ENCODE results near the gene SYCE3.

Gene SYCE3

DNA sequence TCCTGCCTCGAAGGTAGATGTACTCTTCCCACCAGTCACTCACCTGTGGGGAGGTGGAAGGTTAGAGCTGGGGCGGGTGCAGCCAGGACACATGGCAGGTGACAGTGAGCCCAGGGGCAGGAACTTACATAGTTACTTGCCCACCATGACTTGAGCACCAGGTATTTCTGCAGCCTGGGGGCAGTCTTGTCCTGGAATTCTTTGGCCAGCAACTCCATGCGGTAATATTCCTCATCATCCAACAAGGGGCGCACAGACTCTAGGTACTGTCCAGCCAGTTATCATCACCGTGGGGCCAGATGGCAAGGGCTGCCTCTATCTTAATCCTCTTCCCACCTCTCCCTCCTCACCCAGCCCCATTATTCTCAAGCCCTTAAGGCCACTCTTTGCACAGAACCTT is 13.4 kb upstream of the SYCE3 start:
- no peak for DNase-seq (ENCODE audit: low spot score)

DNA sequence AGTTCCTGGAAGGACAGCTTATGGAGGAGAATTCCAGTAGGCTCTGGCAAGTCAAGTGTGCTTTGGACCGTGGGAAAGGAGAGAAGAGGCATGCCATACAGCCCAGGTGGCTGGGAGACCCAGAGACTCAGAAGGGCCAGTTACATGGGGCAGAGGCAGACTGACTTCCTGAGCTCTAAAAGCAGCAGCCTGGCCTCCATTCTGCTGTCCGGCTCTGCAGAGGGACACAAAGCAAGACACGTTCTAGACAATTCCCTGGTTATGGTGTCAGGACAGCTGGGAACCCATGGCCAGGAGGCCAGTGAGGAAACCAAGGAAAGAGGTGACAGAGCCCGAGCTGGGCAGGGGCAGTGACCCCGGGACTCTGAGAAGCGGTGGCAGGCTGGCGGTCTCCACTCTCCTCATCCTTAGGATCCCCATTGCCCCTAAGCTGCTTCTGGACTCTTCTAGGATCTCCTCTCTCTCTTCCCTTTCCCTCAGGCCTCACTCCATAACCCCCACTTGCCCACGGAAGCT is 12.8 kb upstream of the SYCE3 start:
- no peak for DNase-seq (ENCODE audit: low spot score)

DNA sequence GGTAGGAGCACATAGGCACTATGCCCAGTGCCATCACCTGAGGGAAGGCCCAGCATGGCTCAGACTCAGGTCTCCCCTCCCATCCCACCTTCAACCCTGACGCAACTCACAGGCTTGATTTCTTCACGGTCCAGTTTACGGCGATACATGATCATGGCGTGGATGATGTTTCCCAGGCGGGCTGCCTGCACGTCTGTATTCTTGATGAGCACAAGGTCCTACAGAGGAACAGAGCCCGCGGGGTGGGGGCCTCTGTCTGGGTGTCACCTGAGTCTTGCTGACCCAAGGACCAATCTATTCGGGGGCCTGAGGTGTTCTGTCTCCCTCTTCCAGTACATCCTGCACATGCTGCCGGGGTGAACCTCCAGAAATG is 11.7 kb upstream of the SYCE3 start:
- no peak for DNase-seq (ENCODE audit: low spot score)

DNA sequence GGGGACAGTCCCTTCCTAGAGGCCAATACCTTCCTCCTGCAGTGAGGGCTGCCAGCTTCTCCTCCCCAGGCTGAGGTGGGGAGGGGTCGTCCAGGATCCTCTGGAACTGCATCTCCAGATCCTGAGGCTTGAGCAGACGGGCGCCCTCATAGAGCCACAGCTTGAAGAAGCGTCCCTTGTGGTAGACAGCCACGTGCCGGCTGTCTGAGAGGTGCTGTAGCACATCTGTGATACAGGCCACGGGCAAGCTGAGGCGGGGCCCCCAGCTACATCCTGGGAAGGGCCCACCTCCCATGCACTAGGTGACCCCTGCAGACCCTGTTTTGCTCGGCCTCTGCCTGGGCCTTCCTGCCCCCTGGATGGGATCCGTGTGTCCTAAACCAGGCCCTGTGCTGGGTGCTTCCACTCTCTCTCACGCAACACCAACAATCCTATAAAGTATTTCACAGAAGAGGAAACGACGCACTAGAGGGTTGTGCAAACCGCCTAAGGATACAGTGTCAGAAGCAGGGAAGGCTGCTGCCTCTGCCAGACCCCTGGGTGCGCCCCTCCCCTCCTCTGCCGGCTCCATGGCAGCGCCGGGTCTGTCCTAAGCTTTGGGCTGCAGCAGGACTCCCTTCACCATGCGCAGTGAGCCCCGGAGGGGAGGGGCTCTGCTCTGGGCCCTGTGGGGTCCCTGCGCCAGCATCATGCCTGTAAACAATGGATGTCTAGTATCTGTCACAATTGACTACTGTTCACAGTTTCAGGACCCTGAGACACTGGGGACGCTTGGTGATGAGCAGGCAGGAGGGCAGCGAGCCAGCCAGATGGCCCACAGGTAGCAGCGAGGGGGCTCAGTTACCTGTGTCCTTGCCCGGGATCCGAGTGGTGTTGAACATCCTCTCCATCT is 11.0 kb upstream of the SYCE3 start:
- DNase-seq (ENCODE audit: low spot score) = no peak

DNA sequence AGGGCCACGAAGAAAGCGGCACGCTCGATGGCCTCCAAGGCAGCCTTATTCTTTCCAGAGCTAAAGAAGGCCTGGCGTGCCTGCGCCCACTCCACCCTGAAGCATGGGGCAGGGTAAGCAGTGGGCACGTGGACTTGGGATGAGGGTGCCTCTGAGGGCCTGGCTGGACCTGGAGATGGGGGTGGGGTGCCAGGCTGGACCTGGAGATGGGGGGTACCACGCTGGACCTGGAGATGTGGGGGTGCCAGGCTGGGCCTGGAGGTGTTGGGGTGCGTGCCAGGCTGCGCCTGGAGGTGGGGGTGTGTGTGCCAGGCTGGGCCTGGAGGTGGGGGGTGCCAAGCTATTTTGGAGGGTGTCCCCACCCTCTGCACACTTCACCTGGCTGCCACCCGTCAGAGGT is 10.2 kb upstream of the SYCE3 start:
- DNase-seq (ENCODE audit: low spot score) = no peak

DNA sequence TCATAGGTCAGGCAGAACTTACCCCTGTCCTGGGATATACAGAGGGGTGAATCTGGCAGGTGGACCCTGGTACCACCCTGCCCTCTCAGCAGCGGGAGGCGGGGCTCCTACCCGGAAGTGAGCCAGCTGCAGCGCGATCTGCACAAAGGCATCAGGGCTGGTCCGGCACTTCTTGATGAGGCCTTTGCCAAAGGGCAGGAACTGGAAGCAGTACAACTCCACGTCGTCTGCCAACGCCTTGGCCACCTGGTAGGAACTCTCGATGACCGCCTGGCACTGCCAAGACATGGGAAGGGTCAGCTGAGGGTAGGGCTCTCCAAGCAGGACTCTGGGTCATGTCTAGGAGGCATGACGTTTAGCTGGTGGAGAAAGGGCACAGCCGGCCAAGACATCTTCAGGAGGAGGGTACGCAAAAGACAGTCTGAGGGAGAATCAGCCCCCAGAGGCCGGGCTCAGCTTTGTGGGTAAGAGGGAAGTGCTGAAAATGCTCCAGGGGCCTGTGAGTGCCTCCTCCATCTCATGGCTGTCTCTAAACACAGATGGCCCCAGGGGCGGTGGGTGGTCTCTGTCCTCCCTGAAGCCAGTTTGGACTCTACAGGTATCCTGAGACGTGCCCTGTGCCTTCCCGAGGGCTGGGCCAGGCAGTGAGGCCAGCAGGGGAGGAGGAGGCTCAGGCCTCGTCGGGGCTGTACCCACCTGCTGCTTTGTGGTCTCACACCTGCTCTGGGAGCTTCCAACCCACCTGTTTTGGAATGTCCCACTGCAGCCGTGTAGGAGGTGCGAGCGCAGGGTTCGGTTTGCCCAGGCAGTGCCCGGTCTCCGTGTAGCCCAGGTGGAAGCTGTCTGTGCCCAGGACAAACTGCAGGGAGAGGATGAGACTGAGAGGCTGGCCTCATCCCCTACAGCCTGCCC is 8.8 kb upstream of the SYCE3 start:
- DNase-seq (ENCODE audit: low spot score) = no peak

DNA sequence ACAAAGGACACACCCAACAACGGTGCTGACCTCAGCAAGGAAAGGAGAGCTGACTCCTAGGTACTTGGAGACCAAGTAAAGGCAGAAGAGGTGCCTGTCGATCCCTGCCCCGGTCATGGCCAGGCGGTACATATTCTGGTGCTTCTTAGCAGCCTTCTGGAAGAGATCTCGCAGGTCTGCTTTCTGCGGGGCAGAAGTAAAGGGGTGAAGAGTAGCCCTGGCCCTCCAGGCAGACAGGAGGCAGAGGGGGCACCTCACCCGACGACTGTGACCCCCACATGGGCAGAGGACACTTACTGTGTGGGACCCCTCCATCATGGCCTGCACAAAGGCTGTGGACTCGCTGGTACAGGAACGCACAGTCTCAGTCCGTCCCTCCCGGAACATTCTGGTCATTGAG is 8.1 kb upstream of the SYCE3 start:
- no peak for DNase-seq (ENCODE audit: low spot score)

DNA sequence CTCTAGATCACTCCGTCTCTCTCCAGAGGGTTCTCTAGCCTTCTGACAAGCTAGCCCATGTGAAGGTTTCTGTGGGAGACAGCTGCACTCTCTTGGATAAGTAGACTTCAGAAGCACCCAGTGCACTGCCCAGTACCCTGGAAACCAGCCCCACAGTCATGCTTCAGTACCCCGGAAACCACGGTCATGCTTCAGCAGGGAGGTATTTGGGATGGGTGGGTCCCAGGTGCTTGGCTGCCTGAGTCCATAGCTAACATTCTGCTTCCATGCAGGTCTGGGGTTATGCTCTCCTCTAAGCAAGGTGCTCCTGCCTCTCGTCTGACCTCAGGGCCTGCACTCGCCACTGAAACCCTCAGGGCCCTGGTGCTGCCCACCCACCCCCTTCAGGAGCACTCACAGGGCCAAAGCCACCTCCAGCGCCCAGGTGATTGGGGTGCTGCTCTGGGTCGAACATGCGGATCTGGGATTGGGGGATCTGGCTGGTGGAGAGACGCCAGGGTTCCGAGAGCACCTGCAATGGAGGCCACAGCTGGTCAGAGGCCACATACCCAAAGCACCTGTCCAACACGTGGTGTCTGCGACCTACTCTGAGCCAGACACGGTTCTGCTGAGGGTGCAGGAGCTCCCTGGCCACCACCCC is 7.3 kb upstream of the SYCE3 start:
- DNase-seq (ENCODE audit: low spot score) = no peak

DNA sequence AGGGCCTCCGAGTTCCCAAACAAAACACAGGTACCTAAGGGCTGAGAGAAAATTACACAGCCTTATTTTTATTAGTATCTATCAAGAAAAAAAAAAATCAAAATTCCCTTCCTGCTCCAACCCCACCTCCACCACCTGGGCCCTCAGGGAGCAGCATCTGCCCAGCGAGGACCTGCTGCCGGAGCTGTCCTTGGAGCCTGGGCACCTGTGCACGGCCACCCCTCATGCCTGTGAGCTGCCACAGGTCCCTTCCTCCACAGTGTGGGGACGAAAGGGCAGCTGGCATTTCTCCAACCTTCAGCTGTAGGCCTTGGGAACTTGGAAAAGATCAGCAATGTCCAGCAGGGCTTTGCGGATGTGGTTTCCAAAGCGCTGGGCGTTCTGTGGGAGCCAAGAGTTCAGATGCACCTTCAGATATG is 6.3 kb upstream of the SYCE3 start:
- no peak for DNase-seq (ENCODE audit: low spot score)

DNA sequence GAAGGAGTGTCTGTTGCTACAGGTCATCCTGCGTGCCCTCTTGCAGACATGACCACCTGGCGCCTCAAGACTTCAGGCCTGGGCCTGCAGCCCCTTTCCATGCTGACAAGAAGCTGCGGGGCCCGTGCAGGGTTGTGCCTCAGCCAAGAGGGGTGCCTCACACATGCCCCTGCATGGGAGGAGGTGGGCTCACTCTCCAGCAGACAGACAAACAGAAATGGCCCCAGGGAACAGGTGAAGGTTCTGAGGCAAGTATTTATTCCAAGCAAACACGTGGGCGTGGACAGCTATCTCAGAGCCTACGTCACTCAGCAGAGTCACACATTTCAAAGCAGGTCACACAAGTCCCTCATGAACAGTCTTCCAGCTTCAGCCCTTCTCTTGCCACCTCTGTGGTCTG is 5.9 kb upstream of the SYCE3 start:
- DNase-seq (ENCODE audit: low spot score) = no peak

DNA sequence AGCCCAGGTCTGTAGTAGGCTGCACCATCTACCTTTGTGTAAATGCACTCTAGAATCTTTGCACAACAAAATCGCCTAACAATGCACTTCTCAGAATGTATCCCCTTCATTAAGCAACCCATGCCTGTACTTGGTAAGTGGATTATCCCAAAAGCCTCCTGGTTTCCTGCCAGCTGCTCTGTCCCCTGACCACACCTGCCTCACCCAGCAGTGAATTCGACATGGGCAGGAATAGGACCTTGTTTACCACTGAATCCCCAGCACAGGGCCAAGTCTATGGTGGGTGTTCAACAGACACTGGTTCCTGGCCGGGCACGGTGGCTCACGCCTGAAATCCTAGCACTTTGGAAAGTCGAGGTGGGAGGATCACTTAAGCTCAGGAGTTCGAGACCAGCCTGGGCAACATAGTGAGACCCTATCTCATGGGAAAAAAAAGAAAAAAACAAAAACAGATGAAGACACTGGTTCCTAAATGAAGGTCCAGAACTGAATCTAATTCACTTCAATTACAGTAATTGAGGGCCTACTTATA is 5.1 kb upstream of the SYCE3 start:
- no peak for DNase-seq (ENCODE audit: low spot score)

DNA sequence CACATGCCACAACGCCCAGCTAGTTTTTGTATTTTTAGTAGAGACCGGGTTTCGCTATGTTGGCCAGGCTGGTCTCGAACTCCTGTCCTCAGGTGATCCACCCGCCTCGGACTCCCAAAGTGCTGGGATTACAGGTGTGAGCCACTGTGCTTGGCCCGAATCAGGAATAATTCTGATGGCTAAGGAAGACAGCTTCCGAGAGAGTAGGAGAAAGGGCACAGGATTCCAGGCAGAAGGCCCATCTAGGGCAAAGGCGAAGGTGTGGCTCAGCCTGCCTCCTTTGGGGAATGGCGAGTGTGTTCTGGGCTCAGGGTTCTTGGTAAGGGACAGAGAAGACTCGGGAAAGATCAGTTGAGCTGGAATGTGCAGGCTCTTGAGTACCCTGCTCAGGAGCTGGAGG is 1.6 kb upstream of the SYCE3 start:
- DNase-seq (ENCODE audit: low spot score) = no peak

DNA sequence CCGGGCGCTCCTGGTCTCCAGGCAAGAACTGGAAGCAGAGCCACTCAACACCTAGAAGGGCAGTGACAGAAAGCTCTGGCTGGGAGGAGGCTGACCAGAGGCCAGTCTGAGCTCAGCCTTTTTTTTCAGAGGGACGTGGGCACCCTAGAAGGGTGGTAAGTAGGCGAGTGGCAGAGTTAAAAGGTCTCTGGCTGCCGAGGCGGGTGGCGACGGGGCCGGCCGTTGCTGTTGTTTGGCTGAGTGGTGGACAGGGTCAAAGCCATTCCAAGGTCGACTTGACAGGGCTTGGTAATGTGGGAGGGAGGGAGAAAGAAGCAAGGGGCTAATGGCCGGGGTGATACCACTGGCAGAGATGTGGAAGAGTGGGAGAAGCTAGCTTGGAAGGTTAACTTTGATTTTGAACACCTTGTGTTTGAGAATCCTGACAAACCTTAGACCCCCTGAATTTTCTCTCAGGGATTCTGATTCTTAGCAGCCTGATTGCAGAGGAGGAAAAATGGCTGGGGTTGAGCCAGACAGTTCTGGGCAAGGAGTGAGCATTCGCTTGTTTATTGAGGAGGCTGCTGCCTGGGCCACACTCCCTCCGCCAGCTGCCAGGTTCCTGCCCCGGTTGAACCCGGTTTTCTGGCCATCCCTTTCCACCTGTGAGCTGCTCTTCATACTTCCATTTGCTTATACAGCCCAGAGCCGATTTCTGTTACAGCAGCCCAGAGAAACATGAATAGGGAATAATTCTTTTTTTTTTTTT is 868 bp upstream of the SYCE3 start:
- DNase-seq (ENCODE audit: low spot score) = no peak

DNA sequence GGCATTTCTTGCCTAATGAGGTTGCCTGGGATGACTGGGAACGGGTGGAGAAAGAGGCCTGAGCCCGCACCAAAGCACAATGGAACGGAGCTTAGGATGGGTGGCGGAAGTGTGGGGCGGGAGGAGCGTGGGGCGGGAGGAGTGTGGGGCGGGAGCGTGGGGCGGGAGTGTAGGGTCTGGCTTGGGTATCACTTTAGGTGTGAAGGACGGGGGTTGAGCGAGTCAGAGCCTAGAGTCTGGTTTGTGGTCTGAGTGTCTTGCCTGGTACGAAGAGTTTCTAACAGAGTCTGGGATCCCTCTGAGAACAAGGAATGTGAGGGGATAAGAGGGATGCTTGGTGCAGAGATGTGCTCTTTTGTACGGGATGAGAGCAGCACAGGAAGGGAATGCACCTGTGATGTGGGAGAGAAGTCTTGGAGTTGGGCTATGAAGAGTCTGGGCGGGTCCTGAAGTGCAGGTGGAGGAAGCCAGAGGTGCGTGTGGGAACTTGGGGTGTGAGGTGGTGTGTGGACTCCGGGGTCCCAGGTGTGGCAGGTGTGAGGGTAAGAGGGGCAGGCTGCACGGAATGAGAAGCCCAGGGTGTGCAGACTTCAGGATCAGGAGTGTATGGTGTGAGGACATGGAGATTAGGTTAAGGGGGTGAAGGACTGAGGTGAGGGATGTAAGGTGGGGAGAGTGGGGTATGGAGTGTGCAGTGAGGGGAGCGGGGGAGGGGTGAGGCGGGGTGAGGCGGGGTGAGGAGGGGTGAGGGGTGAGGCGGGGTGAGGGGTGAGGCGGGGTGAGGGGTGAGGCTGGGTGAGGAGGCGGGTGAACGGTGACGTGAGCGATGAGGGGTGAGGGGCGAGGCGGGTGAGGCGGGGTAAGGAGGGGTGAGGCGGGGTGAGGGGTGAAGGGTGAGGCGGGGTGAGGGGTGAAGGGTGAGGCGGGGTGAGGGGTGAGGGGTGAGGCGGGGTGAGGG is 1.0 kb downstream of the SYCE3 start:
- no peak for DNase-seq (ENCODE audit: low spot score)

DNA sequence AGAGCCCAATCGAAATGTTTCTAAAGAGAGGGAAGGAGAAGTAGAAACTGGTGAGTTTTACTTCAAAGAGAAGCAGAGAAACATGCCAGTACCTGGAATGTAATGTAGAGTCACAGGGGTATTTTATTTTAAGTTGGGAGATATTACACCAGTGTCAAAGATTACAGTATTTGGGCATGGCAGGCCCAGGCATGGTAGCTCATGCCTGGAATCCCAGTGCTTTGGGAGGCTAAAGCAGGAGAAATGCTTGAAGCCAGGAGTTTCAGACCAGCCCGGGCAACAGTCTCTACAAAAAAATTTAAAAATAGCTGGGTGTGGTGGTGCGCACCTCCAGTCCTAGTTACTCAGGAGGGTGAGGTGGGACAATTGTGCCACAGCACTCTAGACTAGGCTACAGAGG is 2.7 kb downstream of the SYCE3 start:
- no peak for DNase-seq (ENCODE audit: low spot score)

DNA sequence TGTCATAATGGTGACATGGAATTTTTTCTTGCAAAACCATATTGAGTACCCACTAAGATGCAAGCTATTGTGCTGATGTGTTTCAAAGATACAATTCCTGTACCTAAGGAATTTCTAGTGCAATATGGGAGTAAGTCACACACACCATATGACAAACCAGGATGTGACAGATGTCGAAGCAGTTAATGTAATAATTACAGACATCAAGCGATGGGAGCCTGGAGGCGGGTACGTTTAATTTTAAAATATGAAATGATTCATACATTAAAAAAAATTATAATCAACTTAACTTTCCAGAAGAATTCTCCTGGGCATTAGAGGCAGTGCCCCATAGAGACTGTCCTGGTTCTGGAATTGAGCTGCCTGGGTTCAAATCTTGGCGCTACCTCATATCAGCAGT is 6.0 kb downstream of the SYCE3 start:
- no peak for DNase-seq (ENCODE audit: low spot score)

DNA sequence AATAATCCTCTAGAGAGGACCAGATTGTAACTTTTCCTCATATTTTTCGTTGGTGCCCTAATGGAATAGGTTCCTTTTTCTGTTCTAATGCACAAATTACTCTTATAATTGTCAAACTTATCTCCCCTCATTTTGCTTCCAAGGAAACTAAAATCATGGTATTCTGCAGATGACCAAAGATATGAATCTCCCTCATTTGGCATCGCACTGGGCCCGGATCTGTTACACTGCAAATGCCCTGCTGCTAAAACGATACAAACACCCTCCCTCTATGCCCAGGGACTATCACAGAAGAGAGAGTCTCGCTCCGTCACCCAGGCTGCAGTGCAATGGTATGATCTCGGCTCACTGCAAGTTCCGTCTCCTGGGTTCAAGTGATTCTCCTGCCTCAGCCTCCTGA is 9.4 kb downstream of the SYCE3 start:
- no peak for DNase-seq (ENCODE audit: low spot score)

DNA sequence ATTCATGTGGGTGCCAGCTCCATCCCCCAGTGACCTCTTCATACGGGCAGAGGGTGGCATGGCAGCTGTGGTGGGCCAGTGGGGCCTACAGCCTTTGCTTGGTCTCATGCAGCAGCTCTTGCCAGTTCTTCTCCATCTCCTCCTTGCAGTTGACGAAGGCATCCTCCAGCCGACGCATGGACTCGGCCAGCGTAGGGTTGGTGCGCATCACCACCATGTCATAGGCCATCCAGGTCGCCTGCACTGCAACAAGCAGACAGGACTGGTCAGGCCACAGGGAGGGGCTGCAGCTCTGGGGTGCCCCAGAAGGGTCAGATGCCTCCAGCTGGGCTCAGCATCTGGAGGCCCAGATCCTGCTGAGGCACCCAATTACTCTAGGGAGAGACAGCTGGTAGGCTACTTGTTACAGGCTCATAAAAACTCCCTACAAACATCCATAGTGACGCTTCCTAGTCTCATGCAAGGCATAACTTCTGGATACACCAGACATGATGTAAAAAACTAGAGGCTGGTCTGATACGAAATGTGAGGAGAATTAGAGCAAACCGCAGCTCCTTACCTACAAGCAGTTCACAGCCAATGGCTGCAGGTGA is 11.5 kb downstream of the SYCE3 start:
- DNase-seq (ENCODE audit: low spot score) = no peak

DNA sequence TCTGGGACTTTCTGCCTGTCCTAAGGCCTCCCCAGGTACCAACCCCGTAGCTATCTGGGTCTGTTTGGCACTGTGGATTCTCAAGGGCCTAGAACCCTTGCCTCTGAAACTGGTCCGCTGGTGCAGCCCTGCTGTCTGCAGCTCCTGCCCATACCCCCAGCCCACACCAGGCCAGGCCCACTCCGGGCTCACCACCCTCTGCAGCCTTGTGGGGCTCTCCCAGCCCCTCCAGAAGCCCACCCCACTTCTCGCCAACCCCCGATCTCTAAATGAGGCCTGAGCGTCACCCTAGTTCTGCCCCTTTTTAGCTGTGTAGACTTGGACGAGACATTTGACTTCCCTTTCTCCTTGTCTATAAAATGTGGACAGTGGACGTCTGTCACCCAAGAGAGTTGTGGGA is 12.3 kb downstream of the SYCE3 start:
- DNase-seq (ENCODE audit: low spot score) = no peak
